Cerebellar nuclear complex (tissue), 1 donor: Measurements from ENCODE around the gene EPB41L4A.
A peak's percentile ranks its signal among the peaks of the same experiment; 100 is the strongest.

Experiments used
- DNase-seq, 2 experiments: peaks; one replicate each; lab custom pipeline; 2025; lab: John Stamatoyannopoulos, UW

The EPB41L4A gene

GRCh38 chr5:112205846-112206245, 213.2 kb downstream of the EPB41L4A start:
- DNase-seq: no peak

GRCh38 chr5:112203229-112203628, 215.8 kb downstream of the EPB41L4A start:
- no peak for DNase-seq

GRCh38 chr5:112202694-112203093, 216.4 kb downstream of the EPB41L4A start:
- DNase-seq: no peak

GRCh38 chr5:112201141-112201540, 217.9 kb downstream of the EPB41L4A start:
- no peak for DNase-seq

GRCh38 chr5:112200131-112200530, 218.9 kb downstream of the EPB41L4A start:
- no peak for DNase-seq

- DNase-seq: no peak
Measured at GRCh38 chr5:112196584-112196983, 222.5 kb downstream of the EPB41L4A start.

- DNase-seq: no peak
Measured at GRCh38 chr5:112195924-112196323, 223.2 kb downstream of the EPB41L4A start.

- DNase-seq: no peak
Measured at GRCh38 chr5:112192866-112193265, 226.2 kb downstream of the EPB41L4A start.

- DNase-seq: no peak
Measured at GRCh38 chr5:112192072-112192471, 227.0 kb downstream of the EPB41L4A start.

- DNase-seq: no peak
Measured at GRCh38 chr5:112189391-112189790, 229.7 kb downstream of the EPB41L4A start.

- DNase-seq: no peak
Measured at GRCh38 chr5:112186401-112186990, 232.6 kb downstream of the EPB41L4A start.

GRCh38 chr5:112183874-112184273, 235.2 kb downstream of the EPB41L4A start:
- no peak for DNase-seq

- no peak for DNase-seq
Measured at GRCh38 chr5:112183103-112183711, 235.9 kb downstream of the EPB41L4A start.

GRCh38 chr5:112179290-112179689, 239.8 kb downstream of the EPB41L4A start:
- DNase-seq: no peak

GRCh38 chr5:112174959-112175594, 244.0 kb downstream of the EPB41L4A start:
- DNase-seq: no peak

- DNase-seq: no peak
Measured at GRCh38 chr5:112165897-112166737, 253.0 kb downstream of the EPB41L4A start.

GRCh38 chr5:112165399-112165798, 253.7 kb downstream of the EPB41L4A start:
- DNase-seq: no peak

- DNase-seq: no peak
Measured at GRCh38 chr5:112163435-112163834, 255.6 kb downstream of the EPB41L4A start.

GRCh38 chr5:112161392-112161748, 257.7 kb downstream of the EPB41L4A start:
- no peak for DNase-seq

- DNase-seq: peak; percentile 24 to 57
Measured at GRCh38 chr5:112160652-112161391, 258.3 kb downstream of the EPB41L4A start.

GRCh38 chr5:112159435-112159834, 259.6 kb downstream of the EPB41L4A start:
- DNase-seq: no peak

- no peak for DNase-seq
Measured at GRCh38 chr5:112156211-112156610, 262.9 kb downstream of the EPB41L4A start.
